GM23338 (cell line): ENCODE measurements around the gene GDAP1L1. TPM values are rescaled to one million over a fixed set of nuclear protein-coding genes. Genes with fewer than 3 reads are reported as not detected.
"Not testable (repeated sequence)": the region's sequence is repeated elsewhere in the genome, so short reads cannot be mapped to it uniquely, and the experiment has no call there.

ENCODE experiments used
- ATAC-seq: fragments of 200-7000 bp; cut with Tn5 transposase; 3 replicates; pipeline ENCODE4 v1.9.1; 2020
- DNase-seq: peaks from one replicate; pipeline ENCODE4 v3.0.0-alpha.2; 2015; ENCODE audit warnings: low spot score
- H2AFZ ChIP-seq: fragments of 200-600 bp; sonication (generic); 2 replicates; pipeline ENCODE4 v1.8.0; 2016; ENCODE audit warnings: antibody characterized with exemption, mild to moderate bottlenecking, moderate library complexity
- H3F3A ChIP-seq: fragments of 200-600 bp; sonication (generic); replicated peaks from 2 replicates; pipeline ENCODE4 v1.8.0; 2017; ENCODE audit warnings: antibody characterized with exemption, mixed run types, low read depth
- H3K27ac ChIP-seq: fragments of 200-600 bp; sonication (generic); 2 replicates; pipeline ENCODE4 v1.6.1; 2016; ENCODE audit warnings: low read depth
- H3K27me3 ChIP-seq: fragments of 200-600 bp; sonication (generic); 2 replicates; pipeline ENCODE4 v1.8.0; 2016; ENCODE audit warnings: mild to moderate bottlenecking, mixed run types, moderate library complexity; ENCODE audit not compliant: insufficient read depth
- H3K36me3 ChIP-seq: fragments of 200-600 bp; sonication (generic); 2 replicates; pipeline ENCODE4 v1.8.0; 2016; ENCODE audit warnings: mild to moderate bottlenecking; ENCODE audit not compliant: insufficient read depth
- H3K4me1 ChIP-seq: fragments of 200-600 bp; sonication (generic); 2 replicates; pipeline ENCODE4 v1.8.0; 2016; ENCODE audit warnings: mild to moderate bottlenecking, moderate library complexity; ENCODE audit not compliant: insufficient read depth
- H3K4me2 ChIP-seq: fragments of 200-600 bp; sonication (generic); 2 replicates; pipeline ENCODE4 v1.7.1; 2017; ENCODE audit warnings: mixed run types
- H3K4me3 ChIP-seq: fragments of 200-600 bp; sonication (generic); 2 replicates; pipeline ENCODE4 v1.6.1; 2016; ENCODE audit warnings: mixed run types
- H3K79me2 ChIP-seq: fragments of 200-600 bp; sonication (generic); replicated peaks from 2 replicates; pipeline ENCODE4 v1.8.0; 2017; ENCODE audit warnings: mild to moderate bottlenecking; ENCODE audit not compliant: insufficient read depth
- H3K9me2 ChIP-seq: fragments of 200-600 bp; sonication (generic); 2 replicates; pipeline ENCODE4 v1.8.0; 2017; ENCODE audit not compliant: insufficient read depth
- H4K20me1 ChIP-seq: fragments of 200-600 bp; sonication (generic); replicated peaks from 2 replicates; pipeline ENCODE4 v1.8.0; 2017; ENCODE audit warnings: mild to moderate bottlenecking; ENCODE audit not compliant: insufficient read depth
- H3K27ac Mint-ChIP-seq: 2 replicates; pipeline ENCODE4 v1.8.0; 2020; ENCODE audit warnings: inconsistent platforms, mild to moderate bottlenecking, moderate library complexity, mixed read lengths
- H3K27me3 Mint-ChIP-seq: 3 replicates; pipeline ENCODE4 v1.8.0; 2022; ENCODE audit warnings: low read depth, mild to moderate bottlenecking, moderate library complexity, mixed read lengths, inconsistent platforms; ENCODE audit not compliant: insufficient read depth, poor library complexity
- H3K36me3 Mint-ChIP-seq: 3 replicates; pipeline ENCODE4 v1.8.0; 2021; ENCODE audit warnings: low read depth, mild to moderate bottlenecking, inconsistent platforms, moderate library complexity, mixed read lengths
- H3K4me1 Mint-ChIP-seq: 3 replicates; pipeline ENCODE4 v1.8.0; 2020; ENCODE audit warnings: mild to moderate bottlenecking, inconsistent platforms, mixed read lengths
- H3K4me3 Mint-ChIP-seq: 3 replicates; pipeline ENCODE4 v1.8.0; 2021; ENCODE audit warnings: moderate library complexity, mild to moderate bottlenecking, inconsistent platforms, mixed read lengths
- H3K9me3 Mint-ChIP-seq: 3 replicates; pipeline ENCODE4 v1.8.0; 2020; ENCODE audit warnings: moderate library complexity, mild to moderate bottlenecking, inconsistent platforms, mixed read lengths
- ETS1 ChIP-seq: IDR thresholded peaks from 2 replicates; pipeline ENCODE4 v1.6.1; 2016; ENCODE audit warnings: antibody characterized with exemption
- NANOG ChIP-seq: IDR thresholded peaks from 2 replicates; pipeline ENCODE4 v1.6.1; 2016; ENCODE audit warnings: antibody characterized with exemption, borderline replicate concordance
- ZNF331 ChIP-seq: fragments of 250-450 bp; sonication (Bioruptor Pico); IDR thresholded peaks from 2 replicates; pipeline ENCODE4 v1.5.0; 2020; ENCODE audit warnings: low read depth, mild to moderate bottlenecking, moderate library complexity
- polyA plus RNA-seq: library from polyadenylated mRNA; unstranded; fragments of >200 nt; fragmentation: Nextera tagmentation; extraction: Ambion mirVana; gene quantifications from 2 replicates; pipeline ENCODE4 v1.2.1, GENCODE V29; 2016
- total RNA-seq: library from RNA; depleted of rRNA; stranded (reverse); fragments of >200 nt; shearing (Covaris generic); gene quantifications from 2 replicates; pipeline ENCODE4 v1.2.3, GENCODE V29; 2014
- TF ChIP-seq, protein P1 (sequence below): fragments of 250-450 bp; sonication (Bioruptor Pico); IDR thresholded peaks from 2 replicates; pipeline ENCODE4 v1.5.0; 2020; ENCODE audit warnings: mild to moderate bottlenecking, moderate library complexity

GDAP1L1 gene
- total and polyA plus RNA-seq, 2 experiments from 2014 or later: 4.5 to 11.2 TPM

DNA sequence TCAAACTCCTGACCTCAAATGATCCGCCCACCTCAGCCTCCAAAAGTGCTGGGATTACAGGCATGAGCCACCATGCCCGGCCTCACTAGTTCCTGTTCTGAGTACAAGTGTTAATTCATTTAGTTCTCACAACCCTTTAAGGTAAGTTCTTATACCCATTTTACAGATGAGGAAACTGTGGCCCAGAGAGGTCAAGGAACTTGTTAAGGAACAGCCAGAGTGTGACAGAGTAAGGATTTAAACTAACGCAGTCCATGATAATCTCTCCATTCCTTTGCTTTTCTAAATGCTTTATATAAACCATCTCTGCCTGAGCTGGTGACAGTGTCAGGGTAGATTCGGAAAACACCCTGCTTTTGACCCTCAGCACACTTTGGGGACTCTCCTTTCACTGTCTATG is 50.6 kb downstream of the GDAP1L1 start (continued):
- TF ChIP-seq, protein P1, sequence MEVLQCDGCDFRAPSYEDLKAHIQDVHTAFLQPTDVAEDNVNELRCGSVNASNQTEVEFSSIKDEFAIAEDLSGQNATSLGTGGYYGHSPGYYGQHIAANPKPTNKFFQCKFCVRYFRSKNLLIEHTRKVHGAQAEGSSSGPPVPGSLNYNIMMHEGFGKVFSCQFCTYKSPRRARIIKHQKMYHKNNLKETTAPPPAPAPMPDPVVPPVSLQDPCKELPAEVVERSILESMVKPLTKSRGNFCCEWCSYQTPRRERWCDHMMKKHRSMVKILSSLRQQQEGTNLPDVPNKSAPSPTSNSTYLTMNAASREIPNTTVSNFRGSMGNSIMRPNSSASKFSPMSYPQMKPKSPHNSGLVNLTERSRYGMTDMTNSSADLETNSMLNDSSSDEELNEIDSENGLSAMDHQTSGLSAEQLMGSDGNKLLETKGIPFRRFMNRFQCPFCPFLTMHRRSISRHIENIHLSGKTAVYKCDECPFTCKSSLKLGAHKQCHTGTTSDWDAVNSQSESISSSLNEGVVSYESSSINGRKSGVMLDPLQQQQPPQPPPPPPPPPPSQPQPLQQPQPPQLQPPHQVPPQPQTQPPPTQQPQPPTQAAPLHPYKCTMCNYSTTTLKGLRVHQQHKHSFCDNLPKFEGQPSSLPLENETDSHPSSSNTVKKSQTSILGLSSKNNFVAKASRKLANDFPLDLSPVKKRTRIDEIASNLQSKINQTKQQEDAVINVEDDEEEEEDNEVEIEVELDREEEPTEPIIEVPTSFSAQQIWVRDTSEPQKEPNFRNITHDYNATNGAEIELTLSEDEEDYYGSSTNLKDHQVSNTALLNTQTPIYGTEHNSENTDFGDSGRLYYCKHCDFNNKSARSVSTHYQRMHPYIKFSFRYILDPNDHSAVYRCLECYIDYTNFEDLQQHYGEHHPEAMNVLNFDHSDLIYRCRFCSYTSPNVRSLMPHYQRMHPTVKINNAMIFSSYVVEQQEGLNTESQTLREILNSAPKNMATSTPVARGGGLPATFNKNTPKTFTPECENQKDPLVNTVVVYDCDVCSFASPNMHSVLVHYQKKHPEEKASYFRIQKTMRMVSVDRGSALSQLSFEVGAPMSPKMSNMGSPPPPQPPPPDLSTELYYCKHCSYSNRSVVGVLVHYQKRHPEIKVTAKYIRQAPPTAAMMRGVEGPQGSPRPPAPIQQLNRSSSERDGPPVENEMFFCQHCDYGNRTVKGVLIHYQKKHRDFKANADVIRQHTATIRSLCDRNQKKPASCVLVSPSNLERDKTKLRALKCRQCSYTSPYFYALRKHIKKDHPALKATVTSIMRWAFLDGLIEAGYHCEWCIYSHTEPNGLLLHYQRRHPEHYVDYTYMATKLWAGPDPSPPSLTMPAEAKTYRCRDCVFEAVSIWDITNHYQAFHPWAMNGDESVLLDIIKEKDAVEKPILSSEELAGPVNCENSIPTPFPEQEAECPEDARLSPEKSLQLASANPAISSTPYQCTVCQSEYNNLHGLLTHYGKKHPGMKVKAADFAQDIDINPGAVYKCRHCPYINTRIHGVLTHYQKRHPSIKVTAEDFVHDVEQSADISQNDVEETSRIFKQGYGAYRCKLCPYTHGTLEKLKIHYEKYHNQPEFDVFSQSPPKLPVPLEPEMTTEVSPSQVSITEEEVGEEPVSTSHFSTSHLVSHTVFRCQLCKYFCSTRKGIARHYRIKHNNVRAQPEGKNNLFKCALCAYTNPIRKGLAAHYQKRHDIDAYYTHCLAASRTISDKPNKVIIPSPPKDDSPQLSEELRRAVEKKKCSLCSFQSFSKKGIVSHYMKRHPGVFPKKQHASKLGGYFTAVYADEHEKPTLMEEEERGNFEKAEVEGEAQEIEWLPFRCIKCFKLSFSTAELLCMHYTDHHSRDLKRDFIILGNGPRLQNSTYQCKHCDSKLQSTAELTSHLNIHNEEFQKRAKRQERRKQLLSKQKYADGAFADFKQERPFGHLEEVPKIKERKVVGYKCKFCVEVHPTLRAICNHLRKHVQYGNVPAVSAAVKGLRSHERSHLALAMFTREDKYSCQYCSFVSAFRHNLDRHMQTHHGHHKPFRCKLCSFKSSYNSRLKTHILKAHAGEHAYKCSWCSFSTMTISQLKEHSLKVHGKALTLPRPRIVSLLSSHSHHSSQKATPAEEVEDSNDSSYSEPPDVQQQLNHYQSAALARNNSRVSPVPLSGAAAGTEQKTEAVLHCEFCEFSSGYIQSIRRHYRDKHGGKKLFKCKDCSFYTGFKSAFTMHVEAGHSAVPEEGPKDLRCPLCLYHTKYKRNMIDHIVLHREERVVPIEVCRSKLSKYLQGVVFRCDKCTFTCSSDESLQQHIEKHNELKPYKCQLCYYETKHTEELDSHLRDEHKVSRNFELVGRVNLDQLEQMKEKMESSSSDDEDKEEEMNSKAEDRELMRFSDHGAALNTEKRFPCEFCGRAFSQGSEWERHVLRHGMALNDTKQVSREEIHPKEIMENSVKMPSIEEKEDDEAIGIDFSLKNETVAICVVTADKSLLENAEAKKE (CRISPR knock-in tag): no peak
- no peak for TF ChIP-seq ETS1
- TF ChIP-seq NANOG: no peak
- TF ChIP-seq ZNF331: no peak

DNA sequence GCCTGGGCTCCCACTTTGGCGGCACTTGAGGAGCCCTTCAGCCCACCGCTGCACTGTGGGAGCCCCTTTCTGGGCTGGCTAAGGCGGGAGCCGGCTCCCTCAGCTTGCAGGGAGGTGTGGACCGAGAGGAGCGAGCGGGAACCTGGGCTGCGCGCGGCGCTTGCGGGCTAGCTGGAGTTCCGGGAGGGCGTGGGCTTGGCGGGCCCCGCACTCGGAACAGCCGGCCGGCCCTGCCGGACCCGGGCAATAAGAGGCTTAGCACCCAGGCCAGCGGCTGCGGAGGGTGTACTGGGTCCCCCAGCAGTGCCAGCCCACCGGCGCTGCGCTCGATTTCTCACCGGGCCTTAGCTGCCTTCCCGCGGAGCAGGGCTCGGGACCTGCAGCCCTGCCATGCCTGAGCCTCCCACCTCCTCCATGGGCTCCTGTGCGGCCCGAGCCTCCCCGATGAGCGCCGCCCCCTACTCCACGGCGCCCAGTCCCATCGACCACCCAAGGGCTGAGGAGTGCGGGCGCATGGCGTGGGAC is 52.0 kb downstream of the GDAP1L1 start:
- H3K79me2 ChIP-seq, H3K4me3 ChIP-seq, H3K27ac Mint-ChIP-seq, H3K4me1 ChIP-seq, H3K4me1 Mint-ChIP-seq, ATAC-seq, H3K9me3 Mint-ChIP-seq, H3K36me3 ChIP-seq, H3K36me3 Mint-ChIP-seq, H2AFZ ChIP-seq, H3K4me2 ChIP-seq, H3F3A ChIP-seq, H4K20me1 ChIP-seq, H3K27ac ChIP-seq, H3K27me3 ChIP-seq, H3K27me3 Mint-ChIP-seq, H3K9me2 ChIP-seq, H3K4me3 Mint-ChIP-seq: not testable (repeated sequence)
- peak; percentile 22 for DNase-seq
